ENCODE measurements around the gene SMAD4.
"Not testable (repeated sequence)": the region's sequence is repeated elsewhere in the genome, so short reads cannot be mapped to it uniquely, and the experiment has no call there.

SMAD4 gene

DNA sequence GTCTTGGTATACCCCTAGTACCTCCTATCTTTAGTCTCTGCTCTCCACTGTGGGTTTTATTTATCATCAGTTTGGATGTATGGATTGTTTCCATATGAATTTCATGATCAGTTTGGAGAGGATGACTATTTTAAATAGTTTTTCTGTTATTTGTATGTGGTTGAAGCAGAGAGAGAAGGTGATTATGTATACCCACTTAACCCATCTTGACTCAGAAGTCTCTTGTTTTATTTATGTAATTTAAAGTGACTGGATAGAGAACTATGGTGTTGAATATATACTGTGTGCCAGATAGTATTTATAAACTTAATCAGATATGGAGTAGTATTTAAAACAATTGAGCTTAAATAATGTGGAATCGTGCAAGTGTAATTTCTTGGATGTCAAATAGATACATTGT, 39.9 kb downstream of the SMAD4 start:
- DNase-seq (ENCODE audit: low read depth in 1 of 2, low spot score in 1 of 2), result no peak

DNA sequence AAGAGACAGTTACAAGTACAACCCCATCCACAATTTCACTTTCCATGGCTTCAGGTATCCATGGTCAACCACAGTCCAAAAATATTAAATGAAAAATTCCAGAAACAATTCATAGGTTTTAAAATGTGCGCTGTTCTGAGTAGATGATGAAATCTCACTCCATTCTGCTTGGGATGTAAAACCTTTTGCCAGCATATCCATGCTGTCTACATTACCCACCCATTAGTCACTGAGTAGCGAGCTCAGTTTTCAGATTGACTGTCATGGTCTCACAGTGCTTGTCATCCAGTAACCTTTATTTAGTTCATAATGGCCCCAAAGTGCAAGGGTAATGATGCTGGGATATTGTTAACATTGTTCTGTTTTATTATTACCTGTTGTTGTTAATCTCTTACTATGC, 40.5 kb downstream of the SMAD4 start:
- no peak for DNase-seq (ENCODE audit: low read depth in 1 of 2, low spot score in 1 of 2)

DNA sequence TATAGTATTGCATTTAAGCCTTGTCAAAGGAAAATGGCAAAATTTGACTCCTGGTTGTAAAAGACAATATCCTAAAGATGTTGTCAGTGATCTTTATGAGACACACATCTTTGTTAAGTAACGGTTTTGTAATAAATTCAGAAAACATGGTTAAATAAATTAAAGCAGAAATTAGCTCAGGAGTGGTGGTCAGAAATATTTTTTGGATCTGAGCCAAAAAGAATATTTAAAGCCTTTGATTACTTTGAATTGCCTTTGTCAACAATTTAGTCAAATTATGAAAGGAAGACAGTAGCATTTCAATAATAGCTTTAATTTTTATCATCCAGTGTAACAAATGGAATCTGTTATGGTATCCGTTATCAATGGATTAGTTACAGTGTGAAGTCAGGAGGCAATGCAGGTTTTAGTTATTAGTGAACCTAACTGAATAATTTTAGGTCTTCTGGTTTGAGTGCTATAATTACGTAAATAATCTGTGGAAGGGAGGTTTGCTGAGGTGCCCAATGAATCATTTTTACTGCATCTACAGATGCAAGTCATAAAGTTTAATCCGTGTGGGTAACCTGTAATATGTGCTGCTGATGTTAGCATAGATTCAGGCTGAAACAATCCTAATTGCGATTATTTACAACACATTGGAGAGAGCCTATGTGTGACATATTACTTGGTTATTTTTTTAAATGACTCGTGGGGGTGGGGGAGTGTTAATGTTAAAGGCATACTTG, 42.7 kb downstream of the SMAD4 start:
- DNase-seq (ENCODE audit: low read depth in 1 of 2, low spot score in 1 of 2), result no peak

DNA sequence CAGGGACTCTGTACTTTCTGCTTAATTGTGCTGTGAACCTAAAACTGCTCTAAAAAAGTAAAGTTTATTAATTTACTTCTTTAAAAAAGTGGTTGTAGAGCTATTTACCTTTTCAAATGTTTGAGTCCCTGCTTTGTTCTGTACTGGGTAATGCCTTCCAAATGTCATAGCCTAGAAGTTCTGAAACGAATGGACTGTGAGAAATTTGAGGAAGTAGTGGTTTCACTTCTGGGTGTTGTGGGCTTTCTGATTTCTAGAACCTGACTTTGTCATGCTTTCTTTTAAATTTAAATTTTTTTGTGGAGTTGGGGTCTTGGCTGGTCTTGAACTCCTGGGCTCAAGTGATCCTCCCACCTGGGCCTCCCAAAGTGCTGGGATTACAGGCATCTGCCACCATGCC, 44.6 kb downstream of the SMAD4 start:
- no peak for DNase-seq (ENCODE audit: low read depth in 1 of 2, low spot score in 1 of 2)

DNA sequence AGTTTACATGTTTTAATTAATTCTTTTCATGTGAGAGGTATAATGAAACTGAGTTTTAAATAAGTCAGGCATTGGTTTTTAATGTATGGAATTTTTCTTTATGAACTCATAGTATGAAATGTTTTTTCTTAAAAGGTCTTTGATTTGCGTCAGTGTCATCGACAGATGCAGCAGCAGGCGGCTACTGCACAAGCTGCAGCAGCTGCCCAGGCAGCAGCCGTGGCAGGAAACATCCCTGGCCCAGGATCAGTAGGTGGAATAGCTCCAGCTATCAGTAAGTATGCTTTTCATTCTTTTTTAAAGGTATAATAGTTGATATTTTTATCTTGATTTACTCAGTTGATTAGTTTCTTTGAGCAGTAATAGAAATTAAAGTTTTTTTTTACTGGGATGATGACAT, 46.5 kb downstream of the SMAD4 start:
- no peak for DNase-seq (ENCODE audit: low read depth in 1 of 2, low spot score in 1 of 2)

DNA sequence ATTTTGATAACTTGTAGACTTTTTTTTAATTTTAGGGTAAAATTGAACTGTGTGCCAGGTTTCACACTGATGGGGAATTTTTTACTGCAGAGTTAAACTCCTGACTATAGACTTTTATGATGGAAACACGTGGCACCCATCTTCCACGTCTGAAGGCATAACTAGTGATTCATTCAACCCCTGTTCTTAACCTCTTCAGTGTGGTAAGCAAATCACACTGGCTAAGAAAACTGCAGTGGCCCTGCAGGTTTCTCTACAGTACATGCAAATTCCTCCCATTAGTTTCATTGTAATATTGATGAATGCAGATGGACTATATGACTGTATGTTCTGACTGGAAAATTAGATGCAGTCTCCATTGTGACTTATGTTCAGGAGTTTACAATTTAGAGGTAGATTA, 47.2 kb downstream of the SMAD4 start:
- no peak for DNase-seq (ENCODE audit: low read depth in 1 of 2, low spot score in 1 of 2)

DNA sequence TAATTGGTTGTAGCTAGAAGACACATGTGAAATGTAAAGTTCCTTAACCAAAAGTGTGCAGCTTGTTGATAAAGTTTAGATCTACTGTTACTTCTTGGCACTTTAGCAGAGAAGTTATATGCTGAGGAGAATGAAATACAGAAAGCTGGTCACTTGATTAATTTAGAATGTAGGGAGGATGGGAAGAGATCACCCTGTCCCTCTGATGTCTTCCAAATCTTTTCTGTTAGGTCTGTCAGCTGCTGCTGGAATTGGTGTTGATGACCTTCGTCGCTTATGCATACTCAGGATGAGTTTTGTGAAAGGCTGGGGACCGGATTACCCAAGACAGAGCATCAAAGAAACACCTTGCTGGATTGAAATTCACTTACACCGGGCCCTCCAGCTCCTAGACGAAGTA, 48.0 kb downstream of the SMAD4 start:
- no peak for DNase-seq (ENCODE audit: low read depth in 1 of 2, low spot score in 1 of 2)

DNA sequence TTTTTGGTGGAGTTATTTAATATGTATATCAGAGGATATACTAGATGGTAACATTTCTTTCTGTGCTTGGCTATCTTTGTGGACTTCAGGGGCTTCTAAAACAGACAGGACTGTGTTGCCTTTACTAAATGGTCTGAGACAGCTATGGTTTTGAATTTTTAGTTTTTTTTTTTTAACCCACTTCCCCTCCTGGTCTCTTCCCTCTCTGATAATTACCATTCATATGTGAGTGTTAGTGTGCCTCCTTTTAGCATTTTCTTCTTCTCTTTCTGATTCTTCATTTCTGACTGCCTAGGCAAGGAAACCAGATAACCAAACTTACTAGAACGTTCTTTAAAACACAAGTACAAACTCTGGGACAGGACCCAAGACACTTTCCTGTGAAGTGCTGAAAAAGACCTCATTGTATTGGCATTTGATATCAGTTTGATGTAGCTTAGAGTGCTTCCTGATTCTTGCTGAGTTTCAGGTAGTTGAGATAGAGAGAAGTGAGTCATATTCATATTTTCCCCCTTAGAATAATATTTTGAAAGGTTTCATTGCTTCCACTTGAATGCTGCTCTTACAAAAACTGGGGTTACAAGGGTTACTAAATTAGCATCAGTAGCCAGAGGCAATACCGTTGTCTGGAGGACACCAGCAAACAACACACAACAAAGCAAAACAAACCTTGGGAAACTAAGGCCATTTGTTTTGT, 52.7 kb downstream of the SMAD4 start:
- DNase-seq (ENCODE audit: low read depth in 1 of 2, low spot score in 1 of 2), result no peak

DNA sequence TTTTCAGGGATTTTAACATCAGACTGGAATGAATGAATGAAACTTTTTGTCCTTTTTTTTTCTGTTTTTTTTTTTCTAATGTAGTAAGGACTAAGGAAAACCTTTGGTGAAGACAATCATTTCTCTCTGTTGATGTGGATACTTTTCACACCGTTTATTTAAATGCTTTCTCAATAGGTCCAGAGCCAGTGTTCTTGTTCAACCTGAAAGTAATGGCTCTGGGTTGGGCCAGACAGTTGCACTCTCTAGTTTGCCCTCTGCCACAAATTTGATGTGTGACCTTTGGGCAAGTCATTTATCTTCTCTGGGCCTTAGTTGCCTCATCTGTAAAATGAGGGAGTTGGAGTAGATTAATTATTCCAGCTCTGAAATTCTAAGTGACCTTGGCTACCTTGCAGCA, 53.4 kb downstream of the SMAD4 start:
- DNase-seq (ENCODE audit: low read depth in 1 of 2, low spot score in 1 of 2), result no peak

DNA sequence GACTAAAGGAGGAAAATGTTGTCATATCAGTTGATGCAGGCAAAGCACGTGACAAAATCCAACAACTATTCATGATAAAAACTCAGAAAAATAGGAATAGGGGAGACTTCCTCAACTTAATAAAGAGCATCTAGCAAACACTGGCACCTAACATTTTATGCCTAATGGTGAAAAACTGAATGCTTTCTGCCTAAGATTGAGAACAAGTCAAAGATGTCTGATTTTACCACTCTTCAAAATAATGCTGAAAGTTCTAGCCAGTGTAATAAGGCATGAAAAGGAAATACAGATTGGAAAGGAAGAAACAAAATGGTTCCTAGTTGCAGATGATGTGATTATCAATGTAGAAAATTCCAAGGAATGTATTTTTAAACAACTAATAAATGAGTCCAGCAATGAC, 58.4 kb downstream of the SMAD4 start:
- no peak for DNase-seq (ENCODE audit: low read depth in 1 of 2, low spot score in 1 of 2)

DNA sequence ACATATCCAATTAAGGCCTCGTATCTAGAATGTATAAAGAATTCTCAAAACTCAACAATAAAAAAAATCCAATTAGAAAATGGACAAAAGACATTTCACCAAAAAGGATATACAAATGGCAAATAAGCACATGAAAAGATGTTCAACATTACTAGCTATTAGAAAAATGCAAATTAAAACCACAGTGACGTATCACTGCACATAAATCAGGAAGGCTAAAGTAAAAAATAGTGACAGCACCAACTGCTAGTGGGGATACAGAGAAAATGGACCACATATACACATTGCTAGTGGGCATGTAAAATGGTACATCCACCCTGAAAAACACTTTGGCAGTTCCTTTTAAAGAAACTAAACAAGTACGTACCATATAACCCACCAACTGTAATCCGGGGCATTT, 59.7 kb downstream of the SMAD4 start:
- DNase-seq (ENCODE audit: low read depth in 1 of 2, low spot score in 1 of 2), result no peak

DNA sequence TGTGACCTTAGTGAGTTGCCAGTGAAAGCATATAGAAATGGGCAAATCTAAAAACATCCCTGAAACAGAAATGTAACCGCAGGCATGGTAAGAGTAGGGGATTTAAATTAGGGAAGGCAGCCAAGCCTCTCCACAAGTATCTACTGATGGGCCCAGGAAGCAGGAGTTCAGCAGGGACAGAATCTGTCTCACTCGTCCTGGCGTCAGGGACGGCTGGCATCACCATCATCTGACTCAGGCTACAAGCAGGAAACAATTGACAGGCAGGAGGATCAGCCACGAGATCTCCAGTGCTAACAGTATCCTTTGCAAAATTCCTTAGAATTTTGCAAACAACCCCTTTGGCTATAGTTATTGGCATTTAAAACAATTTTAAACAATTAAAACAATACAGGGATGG, 61.3 kb downstream of the SMAD4 start:
- no peak for DNase-seq (ENCODE audit: low read depth in 1 of 2, low spot score in 1 of 2)

DNA sequence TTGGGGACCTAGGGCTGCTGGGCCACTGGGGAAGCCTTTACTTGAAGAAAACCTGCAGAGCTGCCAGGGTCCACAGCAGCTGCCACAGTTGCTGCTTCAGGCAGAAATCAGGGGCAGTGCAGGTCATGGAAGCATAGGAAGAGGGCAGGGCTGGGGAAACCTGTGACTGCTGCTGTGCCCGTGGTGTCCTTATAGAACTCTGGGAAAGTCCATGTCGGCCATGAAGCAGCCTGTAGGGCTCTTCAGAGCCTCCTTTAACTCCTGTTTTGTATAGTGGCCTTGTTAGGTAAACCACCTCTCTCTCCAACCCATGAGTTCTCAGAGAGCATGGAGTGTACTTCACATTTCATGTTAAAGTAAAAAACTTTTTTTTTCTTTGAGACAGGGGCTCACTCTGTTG, 62.1 kb downstream of the SMAD4 start:
- no peak for DNase-seq (ENCODE audit: low read depth in 1 of 2, low spot score in 1 of 2)

DNA sequence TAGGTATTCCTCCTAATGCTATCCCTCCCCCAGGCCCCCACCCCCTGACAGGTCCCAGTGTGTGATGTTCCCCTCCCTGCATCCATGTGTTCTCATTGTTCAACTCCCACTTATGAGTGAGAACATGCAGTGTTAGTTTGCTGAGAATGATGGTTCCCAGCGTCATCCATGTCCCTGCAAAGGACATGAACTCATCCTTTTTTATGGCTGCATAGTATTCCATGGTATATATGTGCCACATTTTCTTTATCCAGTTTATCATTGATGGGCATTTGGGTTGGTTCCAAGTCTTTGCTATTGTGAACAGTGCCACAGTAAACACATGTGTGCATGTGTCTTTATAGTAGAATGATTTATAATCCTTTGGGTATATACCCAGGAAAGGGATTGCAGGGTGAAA, 63.0 kb downstream of the SMAD4 start:
- DNase-seq (ENCODE audit: low read depth in 1 of 2, low spot score in 1 of 2), result not testable (repeated sequence)

DNA sequence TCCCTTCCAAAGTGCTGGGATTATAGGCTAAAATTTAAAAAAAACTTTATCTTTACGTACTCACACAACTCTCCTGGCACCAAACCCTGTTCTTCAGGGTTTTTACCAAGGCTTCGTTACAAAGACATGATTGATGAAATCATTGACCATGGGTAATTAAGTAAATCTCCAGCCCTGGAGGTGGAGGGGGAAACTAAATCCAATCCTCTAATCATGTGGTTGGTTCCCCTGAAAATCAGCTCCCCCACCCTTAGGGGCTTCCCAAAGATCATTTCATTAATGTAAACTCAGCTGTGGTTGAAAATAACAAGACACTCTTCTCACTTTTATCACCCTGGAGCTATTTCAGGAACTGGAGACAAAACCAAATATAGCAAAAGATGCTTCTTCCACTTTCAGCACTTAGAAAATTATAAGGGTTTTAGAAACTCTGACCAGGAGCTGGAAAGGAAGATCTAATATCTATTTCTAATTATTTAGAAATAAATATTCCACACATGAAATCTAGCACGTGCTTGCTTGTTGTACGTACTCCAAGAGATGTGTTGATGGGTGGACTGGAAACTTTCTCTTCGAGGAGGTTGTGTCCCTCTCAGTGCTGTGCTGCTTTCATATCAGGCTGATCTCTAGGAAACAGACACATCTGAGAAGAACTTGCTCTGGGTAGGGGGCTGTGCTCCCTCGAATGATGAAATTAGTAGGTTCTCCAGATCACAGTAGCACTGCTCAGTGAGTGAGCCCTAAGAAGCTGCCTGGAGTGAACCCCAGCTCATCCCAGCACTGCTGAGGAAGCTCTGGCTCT, 67.2 kb downstream of the SMAD4 start:
- DNase-seq (ENCODE audit: low read depth in 1 of 2, low spot score in 1 of 2), result no peak

DNA sequence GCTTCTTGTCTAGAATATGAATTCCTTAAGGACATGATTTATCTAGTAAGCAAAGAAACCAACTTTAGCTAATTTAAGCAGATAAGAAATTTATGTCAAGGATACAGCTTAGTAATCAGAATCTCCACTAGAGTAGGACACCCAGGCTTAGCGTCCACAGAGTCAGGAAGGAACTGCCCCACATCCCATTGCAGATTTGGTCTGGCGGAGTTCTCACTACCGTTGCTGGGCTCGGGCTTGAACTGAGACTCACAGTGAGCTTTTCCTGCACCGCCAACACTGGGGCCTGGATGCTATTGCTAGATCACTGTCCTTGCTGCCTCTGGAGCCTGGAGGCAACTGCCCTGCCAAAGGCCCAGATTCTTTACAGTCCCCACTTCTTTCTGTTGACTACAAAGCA, 68.1 kb downstream of the SMAD4 start:
- DNase-seq (ENCODE audit: low read depth in 1 of 2, low spot score in 1 of 2), result no peak

DNA sequence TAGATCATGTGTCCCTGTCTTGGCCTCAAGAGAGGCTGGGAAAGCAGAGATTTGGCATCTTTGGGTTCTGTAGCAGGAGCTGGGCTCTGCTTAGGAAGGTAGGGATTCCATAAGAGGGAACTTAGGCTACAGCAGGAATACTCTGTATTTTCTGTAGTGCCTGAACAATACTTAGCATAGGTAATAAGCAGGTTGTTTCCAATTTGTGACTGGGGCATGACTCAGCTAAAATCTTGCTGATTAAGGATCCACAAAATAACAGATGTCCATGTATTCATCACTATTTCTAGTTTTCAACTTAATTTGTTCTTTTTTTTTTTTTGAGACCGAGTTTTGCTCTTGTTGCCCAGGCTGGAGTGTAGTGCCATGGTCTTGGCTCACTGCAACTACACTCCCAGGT, 68.5 kb downstream of the SMAD4 start:
- no peak for DNase-seq (ENCODE audit: low read depth in 1 of 2, low spot score in 1 of 2)

DNA sequence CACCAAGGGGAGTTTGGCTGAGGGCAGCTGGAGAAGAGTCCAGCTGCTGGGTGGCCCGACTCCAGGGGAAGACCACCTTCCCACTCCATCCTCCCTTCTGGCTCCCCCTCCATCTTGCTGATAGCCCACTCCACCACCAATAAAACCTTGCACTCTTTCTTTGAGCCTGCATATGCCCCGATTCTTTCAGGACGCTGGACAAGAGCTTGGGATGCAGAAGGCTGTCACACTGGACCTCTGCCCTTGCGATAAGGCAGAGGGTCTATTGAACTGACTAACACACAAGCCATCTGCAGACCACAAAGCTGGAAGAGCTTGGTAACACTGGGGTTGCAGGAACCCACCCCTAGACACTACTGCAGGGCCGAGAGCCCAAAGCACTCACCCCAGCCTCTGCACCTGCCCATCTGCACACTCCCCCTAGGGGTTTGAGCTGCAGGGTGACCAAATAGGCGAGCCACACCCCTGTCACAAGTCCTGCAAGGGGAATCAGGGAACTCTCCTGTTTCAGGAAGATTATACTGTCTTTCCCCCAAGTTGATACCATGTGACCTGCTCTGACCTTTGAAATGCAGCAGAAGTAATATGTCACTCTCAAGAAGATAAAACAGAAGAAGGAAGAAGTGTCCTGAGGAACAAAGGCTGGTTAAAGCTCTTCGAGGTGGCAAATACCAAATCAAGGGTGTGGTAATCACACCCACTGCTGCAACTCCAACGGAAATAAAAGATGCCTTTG, 70.5 kb downstream of the SMAD4 start:
- no peak for DNase-seq (ENCODE audit: low read depth in 1 of 2, low spot score in 1 of 2)

DNA sequence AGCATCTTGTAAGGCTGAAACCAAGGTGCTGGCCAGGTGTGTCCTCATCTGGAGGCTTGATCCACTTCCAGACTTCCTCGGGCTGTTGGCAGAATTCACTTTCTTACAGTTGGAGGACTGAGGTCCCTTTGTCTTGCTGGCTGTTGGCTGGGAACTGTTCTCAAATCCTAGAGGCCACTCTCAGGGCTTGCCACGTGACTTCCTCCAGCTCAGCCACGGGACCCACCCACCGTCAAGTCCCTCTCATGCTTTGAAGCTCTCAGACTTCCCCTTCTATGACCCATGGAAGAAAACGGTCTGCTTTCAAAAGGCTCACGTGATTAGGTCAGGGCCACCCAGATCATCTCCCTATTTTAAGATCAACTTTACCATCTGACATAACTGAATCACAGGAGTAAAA, 77.1 kb downstream of the SMAD4 start:
- DNase-seq (ENCODE audit: low read depth in 1 of 2, low spot score in 1 of 2), result no peak

DNA sequence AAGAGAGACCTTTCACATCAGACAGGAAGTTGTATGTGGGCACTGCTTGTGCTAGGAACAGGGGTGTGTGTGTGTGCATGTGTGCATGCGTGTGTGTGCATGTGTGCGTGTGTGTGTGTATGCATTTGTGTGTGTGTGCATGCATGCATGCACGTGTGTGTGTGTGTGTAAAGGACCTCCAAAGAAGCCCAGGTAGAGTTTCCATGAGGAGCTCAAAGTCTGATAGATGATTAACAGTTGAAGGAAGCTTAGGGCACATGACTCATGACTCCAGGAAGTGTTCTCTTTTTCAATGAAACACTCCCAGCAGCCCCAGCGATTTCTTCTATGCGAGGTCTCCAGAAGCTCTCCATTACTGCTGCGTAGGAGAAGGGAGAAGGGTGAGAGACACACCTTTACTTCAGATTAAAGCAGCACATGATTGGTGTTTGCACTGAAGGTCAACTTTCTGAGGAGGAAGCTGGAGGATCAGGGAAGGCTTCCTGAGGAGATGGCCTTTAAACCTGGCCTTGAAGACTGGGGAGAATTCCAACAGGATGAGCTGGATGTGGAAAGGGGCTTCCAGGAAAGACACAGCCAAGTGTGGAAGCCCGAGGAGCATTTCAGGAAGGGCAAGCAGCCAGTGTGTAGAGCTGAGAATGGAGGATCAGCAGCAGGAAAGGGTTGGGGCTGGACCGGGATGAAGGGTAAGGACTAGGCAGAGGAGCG, 77.7 kb downstream of the SMAD4 start:
- DNase-seq (ENCODE audit: low read depth in 1 of 2, low spot score in 1 of 2), result no peak

DNA sequence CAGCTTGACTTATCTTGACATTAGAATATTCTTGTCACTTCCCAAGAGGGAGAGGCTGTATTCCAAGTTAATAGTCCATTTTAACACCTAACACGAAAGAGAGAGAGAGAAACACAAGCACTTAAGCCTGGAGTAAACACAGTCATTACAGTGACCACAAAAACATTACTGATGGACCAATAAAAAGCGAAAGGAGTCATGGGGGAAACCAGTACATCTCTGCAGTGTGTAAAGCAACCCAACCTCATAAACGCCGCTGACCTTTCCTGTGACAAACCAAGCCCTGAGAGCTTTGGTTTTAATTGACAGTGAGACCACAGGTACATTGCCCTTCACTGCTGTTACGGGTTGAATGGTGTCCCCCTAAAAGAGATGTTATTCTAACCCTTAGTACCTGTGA, 78.3 kb downstream of the SMAD4 start:
- DNase-seq (ENCODE audit: low read depth in 1 of 2, low spot score in 1 of 2), result no peak
